ENCODE data around the gene NDFIP1.
A peak's percentile ranks its signal among the peaks of the same experiment; 100 is the strongest.
"Not testable (repeated sequence)": the region's sequence is repeated elsewhere in the genome, so short reads cannot be mapped to it uniquely, and the experiment has no call there.

The NDFIP1 gene

GRCh38 chr5:142143878-142144277, 35.3 kb downstream of the NDFIP1 start:
- TF ChIP-seq POLR2A (IDR thresholded peaks at IDR 0.05; ENCODE audit: low read depth, low read length), result no peak
- no peak for DNase-seq (ENCODE audit: insufficient read length, low spot score)
- FAIRE-seq, result peak; percentile 52

DNA sequence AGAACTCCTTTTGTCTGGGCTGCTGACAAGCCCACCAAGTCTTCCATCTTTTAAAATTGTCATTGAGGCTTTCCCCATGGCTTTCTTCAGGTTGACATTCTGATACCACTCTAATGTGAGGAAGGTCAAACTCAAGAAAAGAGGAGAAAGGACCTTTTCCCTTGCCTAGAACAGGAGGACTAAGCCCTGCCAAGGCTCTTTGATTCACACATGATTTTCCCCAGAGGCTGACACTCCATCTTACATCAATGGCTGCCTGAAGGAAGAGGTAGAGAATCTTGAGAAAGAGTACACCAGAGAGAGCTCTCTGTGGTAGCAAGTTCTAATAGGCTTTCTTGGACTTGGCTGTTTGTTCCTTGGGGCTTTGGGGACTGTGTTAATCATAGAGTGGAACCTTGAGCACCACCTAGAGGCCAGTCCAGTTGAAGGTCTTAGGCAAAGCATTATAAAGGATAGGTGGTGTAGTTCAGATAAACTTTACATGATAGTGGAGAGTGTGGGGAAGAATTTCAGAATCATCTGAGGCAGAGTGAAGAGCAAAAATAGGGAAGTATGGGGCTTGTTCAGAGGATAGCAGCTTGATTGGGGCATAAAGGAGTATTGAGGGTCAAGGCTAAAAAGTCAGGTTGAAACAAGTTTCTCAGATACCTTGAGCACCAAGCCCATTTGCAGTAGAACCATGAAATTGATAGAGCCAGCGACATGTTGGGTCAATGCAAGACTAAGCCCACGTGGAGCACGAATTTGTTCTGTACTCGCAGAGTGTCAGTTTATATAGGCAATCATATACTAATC, 36.7 kb downstream of the NDFIP1 start:
- TF ChIP-seq POLR2A (IDR thresholded peaks at IDR 0.05; ENCODE audit: low read depth, low read length), result no peak
- FAIRE-seq, result peak; percentile 91
- peak; percentile 33 for DNase-seq (ENCODE audit: insufficient read length, low spot score)

- TF ChIP-seq POLR2A (IDR thresholded peaks at IDR 0.05; ENCODE audit: low read depth, low read length), result no peak
- DNase-seq (ENCODE audit: insufficient read length, low spot score), result no peak
- no peak for FAIRE-seq
Observed at GRCh38 chr5:142149363-142149762, 40.8 kb downstream of the NDFIP1 start.

GRCh38 chr5:142150431-142150830, 41.9 kb downstream of the NDFIP1 start:
- no peak for TF ChIP-seq POLR2A (IDR thresholded peaks at IDR 0.05; ENCODE audit: low read depth, low read length)
- FAIRE-seq, result no peak
- no peak for DNase-seq (ENCODE audit: insufficient read length, low spot score)

GRCh38 chr5:142151436-142152383, 43.1 kb downstream of the NDFIP1 start:
- no peak for TF ChIP-seq POLR2A (IDR thresholded peaks at IDR 0.05; ENCODE audit: low read depth, low read length)
- FAIRE-seq, result peak; percentile 83
- DNase-seq (ENCODE audit: insufficient read length, low spot score), result no peak

DNA sequence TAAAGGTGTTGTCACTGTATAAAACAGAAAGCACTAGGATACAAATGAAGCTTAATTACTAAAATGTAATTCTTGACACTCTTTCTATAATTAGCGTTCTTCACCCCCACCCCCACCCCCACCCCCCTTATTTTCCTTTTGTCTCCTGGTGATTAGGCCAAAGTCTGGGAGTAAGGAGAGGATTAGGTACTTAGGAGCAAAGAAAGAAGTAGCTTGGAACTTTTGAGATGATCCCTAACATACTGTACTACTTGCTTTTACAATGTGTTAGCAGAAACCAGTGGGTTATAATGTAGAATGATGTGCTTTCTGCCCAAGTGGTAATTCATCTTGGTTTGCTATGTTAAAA, 43.8 kb downstream of the NDFIP1 start:
- TF ChIP-seq POLR2A (IDR thresholded peaks at IDR 0.05; ENCODE audit: low read depth, low read length), result no peak
- FAIRE-seq, result peak; percentile 89
- DNase-seq (ENCODE audit: insufficient read length, low spot score), result no peak

GRCh38 chr5:142153674-142154448, 45.3 kb downstream of the NDFIP1 start:
- FAIRE-seq (peak; percentile 62), DNase-seq (ENCODE audit: insufficient read length, low spot score) (no peak)
- no peak for TF ChIP-seq POLR2A (IDR thresholded peaks at IDR 0.05; ENCODE audit: low read depth, low read length)

- not testable (repeated sequence) for DNase-seq (ENCODE audit: insufficient read length, low spot score); FAIRE-seq
Observed at GRCh38 chr5:142154449-142154841, 45.9 kb downstream of the NDFIP1 start.

DNA sequence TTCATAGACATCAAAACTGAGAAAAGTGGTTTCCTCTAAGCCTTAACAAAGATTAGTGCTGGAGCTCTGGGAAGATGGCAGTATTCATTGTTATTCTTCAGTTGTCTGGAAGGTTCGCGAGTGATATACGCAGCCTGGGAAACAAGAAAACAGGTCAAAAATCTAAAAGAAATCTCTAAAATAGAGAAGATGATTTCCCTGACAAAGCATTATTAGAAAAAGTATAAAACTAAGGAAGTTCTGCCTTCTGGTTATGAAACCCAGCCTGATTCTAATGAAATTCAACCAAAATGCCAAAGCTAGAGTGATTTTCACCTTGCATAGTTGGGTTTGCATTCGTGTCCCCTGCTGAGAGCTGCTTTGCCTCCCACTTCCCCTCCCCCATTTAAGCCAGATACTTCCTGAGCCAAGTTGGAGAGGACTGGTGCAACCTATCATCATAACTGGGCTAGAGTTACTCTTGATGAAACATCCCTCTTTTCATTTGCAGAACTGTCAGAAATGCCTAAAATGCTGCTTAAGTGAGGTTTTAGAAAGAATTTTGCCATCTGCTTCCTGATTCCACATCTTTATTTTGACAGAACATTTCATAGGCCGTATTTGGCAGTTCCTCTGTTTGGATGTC, 48.4 kb downstream of the NDFIP1 start:
- TF ChIP-seq POLR2A (IDR thresholded peaks at IDR 0.05; ENCODE audit: low read depth, low read length), result no peak
- DNase-seq (ENCODE audit: insufficient read length, low spot score) (no peak), FAIRE-seq (no peak)

DNA sequence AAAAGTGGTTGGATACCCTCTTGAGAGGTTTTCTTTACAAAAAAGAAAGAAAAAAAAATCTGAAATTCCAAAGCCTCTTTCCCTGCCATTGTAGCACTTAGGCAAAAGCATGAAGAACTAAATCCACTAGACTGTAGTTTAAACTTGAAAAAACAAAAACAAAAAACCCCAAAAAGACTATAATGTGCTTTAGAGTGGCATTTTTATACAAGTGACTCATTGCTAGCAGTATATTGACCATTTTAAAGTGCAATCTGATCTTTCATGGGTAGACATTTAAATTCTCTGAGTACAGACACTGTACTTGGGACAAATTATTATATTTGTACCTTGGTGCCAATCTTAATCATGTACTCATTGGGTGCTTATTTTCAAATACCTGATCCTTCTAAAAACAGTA, 50.8 kb downstream of the NDFIP1 start:
- FAIRE-seq, result no peak
- TF ChIP-seq POLR2A (IDR thresholded peaks at IDR 0.05; ENCODE audit: low read depth, low read length), result no peak

DNA sequence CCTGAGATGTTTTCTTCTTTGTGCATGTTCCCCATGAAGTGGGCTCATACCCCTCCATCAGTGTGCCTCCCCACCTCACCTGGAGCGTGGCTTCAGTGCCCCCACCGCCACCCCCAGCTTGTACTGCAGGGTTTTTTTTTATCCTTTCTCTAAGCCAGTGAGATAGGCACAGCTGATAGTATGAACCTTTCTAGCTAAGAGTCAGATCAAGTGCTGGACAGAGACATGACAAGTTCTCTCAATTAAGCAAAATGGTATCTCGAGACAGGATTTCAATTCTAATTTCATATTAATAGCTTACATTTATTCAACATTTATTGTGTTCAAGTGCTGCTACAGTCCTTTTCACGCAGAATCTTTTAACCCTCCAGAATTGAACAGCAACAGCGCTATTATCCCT, 55.7 kb downstream of the NDFIP1 start:
- no peak for TF ChIP-seq POLR2A (IDR thresholded peaks at IDR 0.05; ENCODE audit: low read depth, low read length)
- DNase-seq (ENCODE audit: insufficient read length, low spot score) (no peak), FAIRE-seq (no peak)

More for the DNA sequence above, 50.8 kb downstream of the NDFIP1 start:
- DNase-seq (ENCODE audit: insufficient read length, low spot score), result no peak

GRCh38 chr5:142166754-142167153, 58.2 kb downstream of the NDFIP1 start:
- FAIRE-seq, result no peak
- no peak for TF ChIP-seq POLR2A (IDR thresholded peaks at IDR 0.05; ENCODE audit: low read depth, low read length)
- DNase-seq (ENCODE audit: insufficient read length, low spot score), result no peak

- DNase-seq (ENCODE audit: insufficient read length, low spot score), result no peak
- FAIRE-seq, result no peak
- no peak for TF ChIP-seq POLR2A (IDR thresholded peaks at IDR 0.05; ENCODE audit: low read depth, low read length)
Observed at GRCh38 chr5:142167458-142167857, 58.9 kb downstream of the NDFIP1 start.
